PC-3 (cell line): ENCODE measurements around the gene ADRB2.

ENCODE experiments used
- EZH2 ChIP-seq: fragments of 300-600 bp; sonication (generic); IDR thresholded peaks from one replicate; pipeline ENCODE4 v1.6.1; 2017; ENCODE audit warnings: antibody characterized with exemption, mild to moderate bottlenecking, low read length; ENCODE audit not compliant: unreplicated experiment
- EZH2phosphoT487 ChIP-seq: fragments of 300-600 bp; sonication (generic); IDR thresholded peaks from 2 replicates; pipeline ENCODE4 v1.6.1; 2018; ENCODE audit warnings: mild to moderate bottlenecking, antibody characterized with exemption, low read length, borderline replicate concordance
- TF ChIP-seq, protein P1 (sequence below): fragments of 300-600 bp; sonication (generic); conservative IDR thresholded peaks from 2 replicates; pipeline ENCODE4 v1.5.1; 2017; ENCODE audit warnings: antibody characterized with exemption, low read depth, mild to moderate bottlenecking, low read length

GRCh38 chr5:148861696-148862095, 35.3 kb downstream of the ADRB2 start:
- TF ChIP-seq, protein P1, sequence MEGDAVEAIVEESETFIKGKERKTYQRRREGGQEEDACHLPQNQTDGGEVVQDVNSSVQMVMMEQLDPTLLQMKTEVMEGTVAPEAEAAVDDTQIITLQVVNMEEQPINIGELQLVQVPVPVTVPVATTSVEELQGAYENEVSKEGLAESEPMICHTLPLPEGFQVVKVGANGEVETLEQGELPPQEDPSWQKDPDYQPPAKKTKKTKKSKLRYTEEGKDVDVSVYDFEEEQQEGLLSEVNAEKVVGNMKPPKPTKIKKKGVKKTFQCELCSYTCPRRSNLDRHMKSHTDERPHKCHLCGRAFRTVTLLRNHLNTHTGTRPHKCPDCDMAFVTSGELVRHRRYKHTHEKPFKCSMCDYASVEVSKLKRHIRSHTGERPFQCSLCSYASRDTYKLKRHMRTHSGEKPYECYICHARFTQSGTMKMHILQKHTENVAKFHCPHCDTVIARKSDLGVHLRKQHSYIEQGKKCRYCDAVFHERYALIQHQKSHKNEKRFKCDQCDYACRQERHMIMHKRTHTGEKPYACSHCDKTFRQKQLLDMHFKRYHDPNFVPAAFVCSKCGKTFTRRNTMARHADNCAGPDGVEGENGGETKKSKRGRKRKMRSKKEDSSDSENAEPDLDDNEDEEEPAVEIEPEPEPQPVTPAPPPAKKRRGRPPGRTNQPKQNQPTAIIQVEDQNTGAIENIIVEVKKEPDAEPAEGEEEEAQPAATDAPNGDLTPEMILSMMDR, result no peak
- TF ChIP-seq EZH2 (no peak), EZH2phosphoT487 (no peak)
